Keratinocyte (primary cell): ENCODE results near the gene TSPAN1.

Experiments
- CTCF ChIP-seq, 3 experiments: IDR thresholded peaks in 1 of 3; conservative IDR thresholded peaks in 1 of 3; optimal IDR thresholded peaks in 1 of 3; 2 replicates in 2 of 3; 3 replicates in 1 of 3; pipeline versions ENCODE3 to v1.5.1; 2011; ENCODE audit warnings: low read length in 3 of 3, mild to moderate bottlenecking in 3 of 3, moderate library complexity in 2 of 3, control low read depth in 1 of 3, inconsistent platforms in 1 of 3; ENCODE audit not compliant: insufficient read depth in 2 of 3; ENCODE audit errors: extremely low read depth in 1 of 3
- EZH2 ChIP-seq: IDR thresholded peaks from one replicate; pipeline ENCODE4 v1.6.1; 2012; ENCODE audit warnings: inconsistent platforms, mild to moderate bottlenecking, low read length, moderate library complexity

- TF ChIP-seq CTCF (optimal IDR thresholded peaks at IDR 0.05 in 1 of 3, IDR thresholded peaks at IDR 0.05 in 1 of 3, conservative IDR thresholded peaks at IDR 0.05 in 1 of 3; ENCODE audit: extremely low read depth in 1 of 3, insufficient read depth in 2 of 3, low read length in 3 of 3) (no peak), EZH2 (no peak)
These were observed 40.6 kb downstream of the TSPAN1 start for GRCh38 chr1:46215504-46215903.
